Measurements from ENCODE around the gene BGN. TPM values are rescaled to one million over a fixed set of nuclear protein-coding genes. Genes with fewer than 3 reads are reported as not detected.

Gene BGN
- total RNA-seq, 1 experiment from 2014 or later: 94.7 TPM

DNA sequence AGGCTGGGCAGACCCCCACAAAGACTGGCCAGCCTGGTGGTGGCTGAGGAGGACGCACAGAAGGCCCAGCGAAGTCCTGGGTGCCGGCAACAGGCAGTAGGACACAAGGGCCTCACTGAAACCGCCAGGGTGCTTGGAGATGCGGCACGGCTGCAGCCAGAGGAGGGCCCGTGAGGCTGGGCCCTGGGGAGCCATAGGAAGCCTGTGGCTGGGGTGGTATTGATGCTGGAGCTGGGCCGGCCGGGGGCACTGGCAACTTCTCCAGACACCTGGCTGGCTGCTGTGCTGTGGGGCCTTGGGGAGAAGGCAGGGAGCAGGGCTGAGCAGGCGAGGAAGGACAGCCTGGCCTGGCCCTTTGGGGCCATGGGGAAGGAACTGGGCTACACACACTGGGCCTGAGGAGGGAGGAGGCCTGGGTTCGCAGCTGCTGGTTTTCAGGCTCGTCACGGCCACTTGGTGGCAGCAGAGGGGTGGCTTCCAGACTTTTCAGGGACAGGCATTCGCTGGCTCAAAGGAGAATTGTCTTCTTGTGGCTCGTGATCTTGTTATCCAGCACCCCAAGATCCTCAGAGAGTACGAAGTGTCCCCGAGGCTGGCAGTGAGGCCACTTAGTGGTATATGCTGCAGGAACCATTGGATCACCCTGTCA lies 59.9 kb downstream of the BGN start:
- no peak overlapping the region for H3K4me3 ChIP-seq
- DNase-seq: peak; percentile 37
- H3K36me3 ChIP-seq: no peaks in the 10 kb centered on the region
- no peaks in the 10 kb centered on the region for H3K9me3 ChIP-seq
- no peaks in the 10 kb centered on the region for H3K27me3 ChIP-seq

DNA sequence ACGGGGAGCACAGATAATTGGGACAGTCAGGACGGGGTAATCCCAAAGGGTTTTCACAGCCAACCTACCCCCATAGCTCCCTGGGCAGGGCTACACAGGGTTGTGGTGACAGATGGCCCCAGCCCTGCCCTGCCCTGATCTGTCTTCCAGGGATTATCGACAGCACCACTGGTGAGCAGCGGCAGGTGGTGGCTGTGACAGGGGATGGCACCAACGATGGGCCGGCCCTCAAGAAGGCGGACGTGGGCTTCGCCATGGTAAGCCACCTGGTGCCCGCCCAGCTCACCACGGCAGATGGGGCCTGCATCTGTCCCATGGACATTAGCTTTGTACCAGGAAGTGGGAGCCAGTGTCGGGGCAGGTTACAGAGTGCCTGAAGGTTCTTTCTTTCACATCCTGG lies 62.0 kb downstream of the BGN start:
- Histone ChIP-seq H3K27me3 (no peaks in the 10 kb centered on the region), H3K9me3 (no peaks in the 10 kb centered on the region), H3K4me3 (no peak overlapping the region), H3K36me3 (no peaks in the 10 kb centered on the region)
- DNase-seq: no peak

DNA sequence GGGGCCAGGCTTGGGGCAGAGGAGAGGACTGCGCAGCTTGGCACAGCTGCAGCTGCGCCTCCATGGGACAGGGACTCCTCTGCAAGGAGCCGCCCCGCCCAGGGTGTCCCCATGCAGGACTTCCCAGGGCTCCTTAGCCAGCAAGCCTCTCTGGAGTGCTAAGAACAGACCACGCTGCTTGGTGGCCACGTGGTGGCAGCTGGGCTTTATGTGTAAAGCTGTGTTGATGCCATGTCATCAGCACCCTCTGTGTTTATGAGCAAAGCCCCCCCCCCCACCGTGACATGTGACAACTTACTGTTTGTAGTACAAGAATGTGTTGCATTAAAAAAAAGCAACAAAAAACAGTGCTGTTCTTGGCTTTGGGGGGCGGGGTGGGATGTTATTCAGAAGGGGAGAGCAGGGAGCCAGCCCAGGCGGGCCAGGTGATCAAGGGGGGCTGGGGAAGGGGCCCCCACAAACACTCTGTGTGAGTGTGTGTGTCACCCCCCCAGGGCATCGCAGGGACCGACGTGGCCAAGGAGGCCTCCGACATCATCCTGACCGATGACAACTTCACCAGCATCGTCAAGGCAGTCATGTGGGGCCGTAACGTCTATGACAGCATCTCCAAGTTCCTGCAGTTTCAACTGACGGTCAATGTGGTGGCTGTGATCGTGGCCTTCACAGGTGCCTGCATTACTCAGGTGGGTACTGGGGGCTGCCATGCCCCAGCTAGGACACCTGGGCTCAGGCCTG lies 63.0 kb downstream of the BGN start:
- no peaks in the 10 kb centered on the region for H3K9me3 ChIP-seq

More for the DNA sequence above, 63.0 kb downstream of the BGN start:
- Histone ChIP-seq H3K4me3 (no peak overlapping the region), H3K27me3 (no peaks in the 10 kb centered on the region), H3K36me3 (no peaks in the 10 kb centered on the region)
- no peak for DNase-seq

Other genes starting within 250 kb of the BGN start
- gene PNMA6F, start 173.2 kb upstream of the BGN start, total RNA-seq (2014; rRNA removed; shearing (Covaris generic); ENCODE audit: low replicate concordance): not detected in 2 replicates
- 2.3 and 5.9 TPM in 2 replicates for gene ZNF275, start 160.8 kb upstream of the BGN start, total RNA-seq (2014; rRNA removed; shearing (Covaris generic); ENCODE audit: low replicate concordance)
- not detected in 2 replicates for gene PNMA6E, start 93.6 kb upstream of the BGN start, total RNA-seq (2014; rRNA removed; shearing (Covaris generic); ENCODE audit: low replicate concordance)
- 0.02 and 0.07 TPM in 2 replicates for gene ZFP92, start 83.5 kb upstream of the BGN start, total RNA-seq (2014; rRNA removed; shearing (Covaris generic); ENCODE audit: low replicate concordance)
- gene TREX2, start 48.9 kb upstream of the BGN start, total RNA-seq (2014; rRNA removed; shearing (Covaris generic); ENCODE audit: low replicate concordance): 12.0 TPM in 1 of 2 replicates, not detected in the other
- 42.4 and 101 TPM in 2 replicates for gene HAUS7, start 24.4 kb upstream of the BGN start, total RNA-seq (2014; rRNA removed; shearing (Covaris generic); ENCODE audit: low replicate concordance)
- gene ATP2B3, start 22.7 kb downstream of the BGN start, total RNA-seq (2014; rRNA removed; shearing (Covaris generic); ENCODE audit: low replicate concordance): 0.13 TPM in 1 of 2 replicates, not detected in the other
- 47.7 and 73.2 TPM in 2 replicates for gene CCNQ, start 104.2 kb downstream of the BGN start, total RNA-seq (2014; rRNA removed; shearing (Covaris generic); ENCODE audit: low replicate concordance)
- 7.9 and 8.6 TPM in 2 replicates for gene DUSP9, start 152.2 kb downstream of the BGN start, total RNA-seq (2014; rRNA removed; shearing (Covaris generic); ENCODE audit: low replicate concordance)
- gene PNCK, start 178.8 kb downstream of the BGN start, total RNA-seq (2014; rRNA removed; shearing (Covaris generic); ENCODE audit: low replicate concordance): 0.43 TPM in 1 of 2 replicates, not detected in the other
- 12.8 and 24.8 TPM in 2 replicates for gene SLC6A8, start 192.9 kb downstream of the BGN start, total RNA-seq (2014; rRNA removed; shearing (Covaris generic); ENCODE audit: low replicate concordance)
- 311 and 346 TPM in 2 replicates for gene BCAP31, start 229.4 kb downstream of the BGN start, total RNA-seq (2014; rRNA removed; shearing (Covaris generic); ENCODE audit: low replicate concordance)
- gene ABCD1, start 229.9 kb downstream of the BGN start, total RNA-seq (2014; rRNA removed; shearing (Covaris generic); ENCODE audit: low replicate concordance): 24.3 and 28.8 TPM in 2 replicates